ENCODE data around the gene RASSF6. TPM values are rescaled to one million over a fixed set of nuclear protein-coding genes. Genes with fewer than 3 reads are reported as not detected.

RASSF6 gene
- total and polyA plus RNA-seq, 2 of the 8 experiments (the other 6 are each of a cell fraction or from before 2014, with no cell fraction given), result 0.03 to 0.28 TPM

DNA sequence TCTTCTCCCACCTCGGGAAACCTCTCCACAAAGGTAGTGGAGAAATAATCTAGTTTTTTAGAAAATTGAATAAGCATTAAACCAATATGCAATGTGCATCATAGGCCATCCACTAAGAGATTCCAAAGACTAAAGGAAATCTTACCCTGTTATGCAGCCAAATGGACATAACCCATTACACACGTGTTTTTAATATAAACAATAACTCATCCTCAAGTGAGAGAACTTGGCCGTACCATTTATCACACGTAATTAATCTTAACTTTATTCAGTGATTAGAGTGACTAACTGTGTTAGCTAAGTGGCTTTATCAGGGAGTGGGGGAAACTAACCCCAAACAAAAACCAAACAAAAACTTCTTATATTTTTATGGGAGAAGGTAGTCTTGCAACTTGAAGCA, 80.8 kb downstream of the RASSF6 start:
- WGBS, 2 experiments (ENCODE audit: extremely low coverage in 1 of 2, insufficient coverage in 1 of 2, insufficient read length in 1 of 2, insufficient replicate concordance in 2 of 2, low coverage in 1 of 2, low lambda C conversion rate in 2 of 2, missing lambda C conversion rate in 1 of 2), result 90% methylated on average over 4 of the region's 4 CpGs; no CpG with 5 or more reads in 1 of the 2 experiments
- Histone ChIP-seq H3K23me2 (ENCODE audit: low read depth, low read length) (no peaks in the 10 kb centered on the region), H3K4ac (replicated peaks; ENCODE audit: insufficient read length, low read depth, low read length) (no peak overlapping the region), H2AFZ (ENCODE audit: low read length) (no peak overlapping the region), H2BK15ac (ENCODE audit: low read length) (no peak overlapping the region), H3K27ac (ENCODE audit: low read depth, low read length) (no peak overlapping the region), H3K27me3 (replicated peaks in 1 of 4; ENCODE audit: control insufficient read depth in 3 of 4, extremely low read depth in 1 of 4, insufficient read depth in 3 of 4, low read length in 3 of 4) (no peaks in the 10 kb centered on the region), H3K4me1 (replicated peaks in 1 of 4; ENCODE audit: control insufficient read depth in 3 of 4, insufficient read depth in 4 of 4, low read length in 3 of 4) (no peaks in the 10 kb centered on the region), H3K79me1 (ENCODE audit: low read depth, low read length) (no peaks in the 10 kb centered on the region), H4K5ac (ENCODE audit: insufficient read length, low read depth, low read length) (no peak overlapping the region), H4K91ac (replicated peaks; ENCODE audit: insufficient read length, low read length) (no peak overlapping the region), H3K4me3 (ENCODE audit: extremely low read depth in 1 of 4, insufficient read depth in 2 of 4, low read depth in 3 of 4, low read length in 4 of 4) (no peak overlapping the region), H3K4me2 (ENCODE audit: insufficient read depth in 1 of 2, low read depth in 2 of 2, low read length in 2 of 2) (no peak overlapping the region), H3K9ac (replicated peaks in 1 of 4; ENCODE audit: extremely low read depth in 1 of 4, low read depth in 3 of 4, low read length in 3 of 4) (no peak overlapping the region), H4K20me1 (replicated peaks in 1 of 2; ENCODE audit: control insufficient read depth in 1 of 2, insufficient read depth in 2 of 2, low read length in 2 of 2) (no peaks in the 10 kb centered on the region), H2AK5ac (ENCODE audit: low read depth, low read length) (no peak overlapping the region), H3K36me3 (ENCODE audit: control insufficient read depth in 2 of 4, insufficient read depth in 4 of 4, low read length in 3 of 4) (no peaks in the 10 kb centered on the region), H2BK5ac (ENCODE audit: low read depth, low read length) (no peak overlapping the region), H3K14ac (ENCODE audit: insufficient read length) (no peak overlapping the region), H4K8ac (ENCODE audit: extremely low read depth, insufficient read depth, low read length) (no peak overlapping the region), H3K9me3 (ENCODE audit: insufficient read depth in 2 of 2, low read depth in 1 of 2, low read length in 1 of 2) (peaks cover 0 to 4% of the 10 kb centered on the region in 2 experiments; a peak in 1 of 4 replicates), H2BK20ac (ENCODE audit: low read length) (no peak overlapping the region), H3K18ac (ENCODE audit: extremely low read depth, low read length) (no peak overlapping the region), H2BK120ac (replicated peaks; ENCODE audit: low read depth, low read length) (no peak overlapping the region), H3K56ac (replicated peaks; ENCODE audit: insufficient read length, low read depth, low read length) (no peak overlapping the region), H3K79me2 (ENCODE audit: control insufficient read depth in 1 of 2, insufficient read depth in 2 of 2, low read length in 2 of 2) (no peaks in the 10 kb centered on the region), H3K23ac (ENCODE audit: insufficient read length) (no peak overlapping the region), H2BK12ac (ENCODE audit: low read depth, low read length) (no peak overlapping the region)
- no peak for FAIRE-seq
- POLR2A ChIA-PET (ENCODE audit: partially characterized antibody), result no interaction called here
- no peak for DNase-seq (ENCODE audit: low read depth in 1 of 2, low spot score in 2 of 2)
- CTCF ChIA-PET (ENCODE audit: partially characterized antibody), result interaction anchor here (1.2 to 1.4 kb wide), 2 partner anchors 54 to 198 kb away, joined by 3 to 4 read pairs; no protein-coding TSS in a partner anchor
- no peak for TF ChIP-seq SP4 (IDR thresholded peaks at IDR 0.05; ENCODE audit: low read length)
- TF ChIP-seq, protein P1, sequence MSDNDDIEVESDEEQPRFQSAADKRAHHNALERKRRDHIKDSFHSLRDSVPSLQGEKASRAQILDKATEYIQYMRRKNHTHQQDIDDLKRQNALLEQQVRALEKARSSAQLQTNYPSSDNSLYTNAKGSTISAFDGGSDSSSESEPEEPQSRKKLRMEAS (IDR thresholded peaks at IDR 0.05), result no peak
- TF ChIP-seq, protein P2, sequence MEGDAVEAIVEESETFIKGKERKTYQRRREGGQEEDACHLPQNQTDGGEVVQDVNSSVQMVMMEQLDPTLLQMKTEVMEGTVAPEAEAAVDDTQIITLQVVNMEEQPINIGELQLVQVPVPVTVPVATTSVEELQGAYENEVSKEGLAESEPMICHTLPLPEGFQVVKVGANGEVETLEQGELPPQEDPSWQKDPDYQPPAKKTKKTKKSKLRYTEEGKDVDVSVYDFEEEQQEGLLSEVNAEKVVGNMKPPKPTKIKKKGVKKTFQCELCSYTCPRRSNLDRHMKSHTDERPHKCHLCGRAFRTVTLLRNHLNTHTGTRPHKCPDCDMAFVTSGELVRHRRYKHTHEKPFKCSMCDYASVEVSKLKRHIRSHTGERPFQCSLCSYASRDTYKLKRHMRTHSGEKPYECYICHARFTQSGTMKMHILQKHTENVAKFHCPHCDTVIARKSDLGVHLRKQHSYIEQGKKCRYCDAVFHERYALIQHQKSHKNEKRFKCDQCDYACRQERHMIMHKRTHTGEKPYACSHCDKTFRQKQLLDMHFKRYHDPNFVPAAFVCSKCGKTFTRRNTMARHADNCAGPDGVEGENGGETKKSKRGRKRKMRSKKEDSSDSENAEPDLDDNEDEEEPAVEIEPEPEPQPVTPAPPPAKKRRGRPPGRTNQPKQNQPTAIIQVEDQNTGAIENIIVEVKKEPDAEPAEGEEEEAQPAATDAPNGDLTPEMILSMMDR (IDR thresholded peaks at IDR 0.05; ENCODE audit: control extremely low read depth in 1 of 3, insufficient read depth in 1 of 3, low read depth in 1 of 3, low read length in 3 of 3), result no peak
- TF ChIP-seq BACH1 (IDR thresholded peaks at IDR 0.05; ENCODE audit: low read length), result no peak

All from H1 (cell line).